ENCODE results near the gene ZNF319.
A peak's percentile ranks its signal among the peaks of the same experiment; 100 is the strongest.
"Not testable (repeated sequence)": the region's sequence is repeated elsewhere in the genome, so short reads cannot be mapped to it uniquely, and the experiment has no call there.

The ZNF319 gene

GRCh38 chr16:58022601-58023371, 22.3 kb upstream of the ZNF319 start:
- DNase-seq (ENCODE audit: low read depth in 1 of 2, low spot score in 1 of 2): no peak

DNA sequence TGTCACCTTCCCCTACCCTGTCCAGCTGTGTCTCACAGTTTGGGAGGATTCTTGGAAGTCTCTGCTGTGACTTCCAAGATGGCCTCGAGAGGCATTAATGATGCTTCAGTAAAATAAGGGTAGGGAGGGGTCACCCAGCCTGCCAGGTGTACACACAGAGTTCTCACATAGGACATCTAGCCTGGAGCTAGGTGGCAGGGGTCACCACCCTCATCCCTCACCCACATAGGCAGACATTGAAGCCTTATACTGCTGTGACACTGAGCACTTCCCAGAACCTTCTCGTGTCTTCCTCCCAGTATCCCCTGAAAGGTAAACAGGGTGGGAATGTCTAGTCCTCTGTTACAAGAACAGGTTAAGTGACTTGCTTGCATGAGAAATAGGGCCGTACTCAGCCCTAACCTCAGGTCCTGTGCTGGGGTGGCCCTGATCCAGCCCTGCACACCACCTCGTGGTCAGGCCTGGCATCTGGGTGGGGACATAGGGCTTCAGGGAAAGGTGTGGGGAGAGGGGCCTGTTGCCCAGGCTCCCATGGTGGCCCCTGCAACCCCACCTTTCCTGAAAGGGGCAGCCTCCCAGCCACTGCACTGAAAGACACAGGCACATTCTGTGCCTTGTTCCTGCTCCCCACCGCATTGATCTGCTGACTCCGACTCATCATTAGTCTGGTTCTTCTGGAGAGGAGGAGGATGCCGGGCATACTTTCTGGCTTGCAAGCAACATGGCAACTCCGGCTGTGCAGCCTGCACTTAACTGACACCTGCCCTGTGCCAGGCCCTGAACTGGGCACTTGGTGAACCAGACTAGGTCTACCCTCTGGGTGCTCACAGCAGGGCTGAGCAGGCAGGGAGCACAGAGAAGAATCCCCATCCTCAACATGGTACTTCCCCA, 21.4 kb upstream of the ZNF319 start:
- no peak for DNase-seq (ENCODE audit: low read depth in 1 of 2, low spot score in 1 of 2)

DNA sequence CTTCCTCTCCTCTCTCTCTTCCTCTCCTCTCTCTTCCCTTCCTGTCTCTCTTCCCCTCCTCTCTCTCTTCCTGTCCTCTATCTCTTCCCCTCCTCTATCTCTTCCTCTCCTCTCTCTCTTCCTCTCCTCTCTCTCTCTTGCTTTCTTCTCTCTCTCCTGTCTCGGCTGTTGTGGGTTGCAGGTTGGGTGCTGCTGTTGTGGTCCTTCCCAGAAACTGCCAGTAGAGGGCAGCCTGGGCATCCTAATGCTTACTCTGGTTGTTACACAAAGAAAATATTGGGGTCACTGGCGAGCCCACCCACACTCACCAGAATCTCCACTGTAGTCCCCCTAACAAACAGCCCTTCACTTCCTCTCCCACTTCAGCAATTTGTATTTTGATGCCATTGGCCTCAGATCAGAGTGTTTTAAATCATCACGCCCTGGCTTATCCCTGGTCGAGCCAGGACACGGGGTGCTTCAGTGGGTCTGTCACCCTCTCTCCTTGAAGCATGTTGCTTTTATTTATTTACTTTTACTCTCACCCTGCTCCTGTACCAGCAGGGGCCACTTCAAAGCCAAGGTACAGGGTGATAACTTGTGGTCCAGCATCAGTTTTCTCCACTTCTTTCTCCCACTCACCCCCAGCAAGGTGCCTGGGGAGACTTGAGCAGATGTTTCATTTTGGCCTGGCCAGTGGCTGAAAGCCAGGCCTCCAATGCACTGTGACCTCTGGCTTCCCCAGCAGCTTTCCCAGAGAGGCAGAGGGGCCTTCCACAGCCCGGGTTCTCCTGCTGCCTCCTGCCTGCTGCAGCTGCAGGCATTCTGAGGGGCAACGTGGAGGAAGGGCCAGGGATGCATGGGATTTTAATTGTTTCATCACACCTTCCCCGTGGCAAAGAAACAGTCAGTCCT, 20.4 kb upstream of the ZNF319 start:
- DNase-seq (ENCODE audit: low read depth in 1 of 2, low spot score in 1 of 2): peak in 1 of 2 donors; percentile 36

DNA sequence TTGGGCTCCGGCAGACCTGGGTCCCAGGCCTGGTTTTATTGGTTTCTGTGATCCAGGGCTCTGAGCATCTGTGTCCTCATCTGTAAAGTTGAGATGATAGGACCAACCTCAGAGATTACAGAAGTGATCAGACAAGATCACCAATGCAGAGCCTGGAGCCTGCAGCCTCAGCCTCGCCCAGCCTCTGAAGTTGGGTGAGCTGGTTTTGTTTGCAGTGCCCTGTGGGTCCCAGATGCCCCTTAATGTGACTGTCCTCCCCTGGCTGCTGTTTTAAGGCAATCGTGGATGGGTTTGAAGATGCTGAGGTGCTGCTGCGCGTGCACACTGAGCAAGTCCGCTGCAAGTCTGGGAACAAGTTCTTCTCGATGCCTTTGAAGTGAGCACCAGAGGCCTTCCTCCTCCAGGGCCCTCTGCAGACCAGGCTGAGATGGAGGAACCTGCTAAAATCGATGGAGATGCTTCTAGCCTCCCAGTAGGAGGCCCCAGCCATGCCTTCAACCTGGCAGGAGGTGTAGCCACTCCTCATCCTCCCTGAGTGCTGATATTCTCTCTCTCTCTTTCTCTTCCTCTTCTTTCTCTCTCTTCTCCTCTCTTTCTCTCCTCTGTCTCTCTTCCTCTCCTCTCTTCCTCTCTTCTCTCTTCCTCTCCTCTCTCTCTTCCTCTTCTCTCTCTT, 19.5 kb upstream of the ZNF319 start:
- no peak for DNase-seq (ENCODE audit: low read depth in 1 of 2, low spot score in 1 of 2)

DNA sequence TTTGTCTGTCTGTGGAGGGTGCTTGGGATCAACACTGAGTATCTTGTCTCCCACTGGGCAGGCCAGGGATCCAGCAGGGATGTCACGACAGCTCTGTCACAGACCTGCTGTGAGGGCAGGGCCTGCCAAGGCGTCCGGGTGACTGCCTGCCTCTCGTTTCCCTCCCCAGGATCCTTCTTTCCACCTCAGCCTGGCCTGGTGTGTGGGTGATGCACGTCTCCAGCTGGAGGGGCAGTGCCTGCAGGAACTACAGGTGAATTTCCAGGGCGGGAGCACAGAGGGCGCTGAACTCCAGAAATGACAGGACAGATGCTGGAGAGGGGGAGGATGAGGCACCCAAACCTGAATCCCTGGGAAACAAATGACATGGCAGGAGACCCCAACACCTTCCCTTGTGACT, 18.3 kb upstream of the ZNF319 start:
- no peak for DNase-seq (ENCODE audit: low read depth in 1 of 2, low spot score in 1 of 2)

DNA sequence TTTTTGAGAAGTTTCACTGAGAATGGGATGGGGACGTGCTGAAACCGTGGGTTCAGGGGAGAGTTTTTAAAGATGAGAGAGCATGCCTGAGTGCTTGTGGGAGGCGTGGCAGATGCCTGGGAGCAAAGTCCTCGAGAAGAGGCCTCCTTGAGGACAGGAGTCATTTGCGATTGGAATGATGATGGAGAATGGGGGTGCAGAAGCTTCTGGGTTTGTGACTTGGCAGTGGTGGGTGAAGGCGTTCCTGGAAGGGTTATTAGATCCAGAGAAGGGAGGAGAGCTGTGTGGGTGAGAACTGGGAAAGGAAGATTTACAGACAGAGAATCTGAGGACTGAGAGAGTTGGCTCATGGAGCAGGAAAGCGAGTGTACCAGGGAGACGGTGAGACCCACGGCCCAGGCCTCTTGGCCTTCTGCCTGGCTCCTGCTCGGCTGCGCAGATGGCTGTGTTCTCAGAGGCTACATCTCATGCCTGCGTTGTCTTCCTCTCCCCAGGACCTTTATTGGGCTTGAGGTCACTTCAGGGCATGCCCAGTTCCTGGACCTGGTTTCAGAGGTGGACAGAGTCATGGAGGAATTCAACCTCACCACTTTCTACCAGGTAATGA, 16.5 kb upstream of the ZNF319 start:
- DNase-seq (ENCODE audit: low read depth in 1 of 2, low spot score in 1 of 2): no peak

- DNase-seq (ENCODE audit: low read depth in 1 of 2, low spot score in 1 of 2): no peak
Measured at GRCh38 chr16:58013201-58013956, 12.9 kb upstream of the ZNF319 start.

DNA sequence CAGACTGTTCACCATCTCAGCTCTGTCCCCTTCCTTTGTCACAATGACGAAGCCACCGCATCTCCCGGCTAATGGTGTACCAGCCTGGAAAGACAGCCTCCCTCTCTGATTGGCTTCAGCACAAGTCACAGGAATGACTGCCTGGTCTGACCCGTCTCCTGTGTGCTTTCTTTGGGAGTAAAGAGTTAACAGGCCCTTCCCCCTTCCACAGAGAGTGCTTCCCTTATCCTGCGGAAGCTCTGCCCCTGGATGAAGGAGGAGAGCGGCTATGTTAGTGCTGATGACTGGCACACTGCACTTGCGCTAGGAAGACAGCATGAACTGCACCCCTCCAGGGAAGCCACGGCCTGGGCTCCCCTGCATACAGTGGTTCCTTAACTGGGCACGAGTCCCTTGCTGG, 12.0 kb upstream of the ZNF319 start:
- no peak for DNase-seq (ENCODE audit: low read depth in 1 of 2, low spot score in 1 of 2)

DNA sequence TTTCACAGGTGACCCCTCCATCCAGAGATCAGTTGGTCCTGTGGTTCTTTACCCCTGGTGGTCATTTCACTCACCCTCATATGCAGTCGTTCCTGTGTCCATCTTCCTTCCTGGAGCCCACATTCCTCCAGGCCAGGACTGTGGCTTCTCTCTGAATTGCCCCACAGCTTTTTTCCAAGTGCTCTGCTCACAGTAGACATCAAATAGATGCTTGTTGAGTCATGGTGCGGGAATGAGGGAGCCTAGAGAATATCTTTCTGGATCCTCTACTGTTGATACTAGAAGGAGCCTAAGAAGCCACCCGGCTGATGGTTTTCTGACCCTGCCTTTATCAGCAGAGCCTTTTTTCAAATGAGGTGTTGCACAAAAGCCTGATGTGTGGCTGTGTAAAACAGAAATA, 11.2 kb upstream of the ZNF319 start:
- no peak for DNase-seq (ENCODE audit: low read depth in 1 of 2, low spot score in 1 of 2)

DNA sequence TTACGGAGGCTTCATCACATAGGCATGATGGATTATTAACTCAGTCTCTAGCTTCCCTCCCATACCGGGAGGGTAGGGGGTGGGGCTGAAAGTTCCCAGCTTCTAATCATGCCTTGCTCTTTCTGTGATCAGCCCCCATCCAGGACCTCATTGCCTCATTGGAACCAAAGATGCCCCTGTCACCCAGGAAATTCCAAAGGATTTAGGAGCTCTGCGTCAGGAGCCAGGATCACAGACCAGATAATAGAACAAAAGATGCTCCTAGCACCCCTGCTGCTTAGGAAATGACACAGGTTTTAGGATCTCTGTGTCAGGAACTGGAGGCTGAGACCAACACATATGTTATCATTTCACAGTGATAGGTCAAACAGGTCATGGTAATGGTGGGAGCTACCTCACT, 10.4 kb upstream of the ZNF319 start:
- no peak for DNase-seq (ENCODE audit: low read depth in 1 of 2, low spot score in 1 of 2)

DNA sequence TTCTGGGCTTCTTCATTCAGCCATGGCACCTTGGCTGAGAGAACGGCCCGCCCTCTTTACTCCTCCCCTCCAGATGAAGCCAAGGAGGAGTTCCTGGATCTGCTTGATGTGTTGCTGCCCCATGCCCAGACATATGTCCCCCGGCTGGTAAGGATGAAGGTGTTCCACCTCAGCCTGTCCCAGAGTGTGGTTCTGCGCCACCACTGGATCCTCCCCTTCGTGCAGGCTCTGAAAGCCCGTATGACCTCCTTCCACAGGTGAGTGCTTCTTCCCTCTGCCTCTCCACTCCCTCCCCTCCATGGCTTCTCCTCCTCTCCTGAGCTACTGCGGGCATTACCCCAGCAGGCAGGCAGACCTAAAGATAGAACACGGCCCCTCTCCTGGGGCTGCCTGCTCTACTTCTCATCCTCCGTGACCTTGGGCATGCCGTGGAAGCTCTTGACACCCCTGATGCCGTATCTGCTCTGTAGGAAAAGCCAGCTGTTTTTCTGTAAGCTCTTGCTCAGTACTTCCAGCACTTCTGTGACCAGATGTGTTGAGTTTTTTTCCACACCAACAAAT, 9.5 kb upstream of the ZNF319 start:
- no peak for DNase-seq (ENCODE audit: low read depth in 1 of 2, low spot score in 1 of 2)

DNA sequence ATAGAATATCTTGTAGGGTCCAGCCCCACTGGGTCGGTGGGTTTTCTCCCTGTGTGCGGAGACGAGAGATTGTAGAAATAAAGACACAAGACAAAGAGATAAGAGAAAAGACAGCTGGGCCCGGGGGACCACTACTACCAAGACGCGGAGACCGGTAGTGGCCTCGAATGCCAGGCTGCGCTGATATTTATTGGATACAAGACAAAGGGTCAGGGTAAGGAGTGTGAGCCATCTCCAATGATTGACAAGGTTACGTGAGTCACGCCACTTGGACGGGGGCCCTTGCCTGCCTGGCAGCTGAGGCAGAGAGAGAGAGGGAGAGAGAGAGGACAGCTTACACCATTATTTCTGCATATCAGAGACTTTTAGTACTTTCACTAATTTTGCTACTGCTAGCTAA, 4.3 kb upstream of the ZNF319 start:
- not testable (repeated sequence) for DNase-seq (ENCODE audit: low read depth in 1 of 2, low spot score in 1 of 2)

GRCh38 chr16:58002936-58003335, 2.5 kb upstream of the ZNF319 start:
- no peak for DNase-seq (ENCODE audit: low read depth in 1 of 2, low spot score in 1 of 2)

- DNase-seq (ENCODE audit: low read depth in 1 of 2, low spot score in 1 of 2): no peak
Measured at GRCh38 chr16:58002416-58002800, 1.9 kb upstream of the ZNF319 start.

DNA sequence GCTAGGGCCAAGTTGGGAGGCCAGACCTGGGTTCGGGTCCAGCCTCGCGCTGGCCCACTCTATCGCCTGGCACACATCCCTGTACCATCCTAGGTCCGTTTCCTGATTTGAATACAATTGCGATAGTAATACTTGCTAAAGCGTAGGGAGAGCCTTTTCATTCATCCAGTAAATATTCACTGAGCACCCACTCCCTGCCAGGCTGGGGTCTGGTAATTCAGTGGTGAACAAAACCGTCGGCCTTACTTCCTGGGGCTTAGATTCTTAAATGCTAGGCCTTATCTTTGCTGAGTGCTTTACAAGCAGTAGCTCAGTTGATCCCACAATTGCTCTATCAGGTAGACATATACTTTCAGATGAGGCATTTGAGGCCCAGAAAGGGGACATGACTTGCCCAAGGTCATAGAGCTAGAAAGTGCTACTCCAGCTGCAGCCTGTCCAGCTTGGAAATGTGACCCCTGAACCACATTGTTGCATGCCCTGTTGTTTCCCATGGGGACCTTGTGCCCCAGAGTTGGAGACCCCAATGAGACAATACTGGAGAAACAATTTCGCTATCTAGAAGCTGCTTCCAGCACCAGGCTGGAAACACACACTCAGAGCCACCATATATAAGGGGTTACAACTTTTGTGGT, 1.4 kb upstream of the ZNF319 start:
- DNase-seq (ENCODE audit: low read depth in 1 of 2, low spot score in 1 of 2): no peak

DNA sequence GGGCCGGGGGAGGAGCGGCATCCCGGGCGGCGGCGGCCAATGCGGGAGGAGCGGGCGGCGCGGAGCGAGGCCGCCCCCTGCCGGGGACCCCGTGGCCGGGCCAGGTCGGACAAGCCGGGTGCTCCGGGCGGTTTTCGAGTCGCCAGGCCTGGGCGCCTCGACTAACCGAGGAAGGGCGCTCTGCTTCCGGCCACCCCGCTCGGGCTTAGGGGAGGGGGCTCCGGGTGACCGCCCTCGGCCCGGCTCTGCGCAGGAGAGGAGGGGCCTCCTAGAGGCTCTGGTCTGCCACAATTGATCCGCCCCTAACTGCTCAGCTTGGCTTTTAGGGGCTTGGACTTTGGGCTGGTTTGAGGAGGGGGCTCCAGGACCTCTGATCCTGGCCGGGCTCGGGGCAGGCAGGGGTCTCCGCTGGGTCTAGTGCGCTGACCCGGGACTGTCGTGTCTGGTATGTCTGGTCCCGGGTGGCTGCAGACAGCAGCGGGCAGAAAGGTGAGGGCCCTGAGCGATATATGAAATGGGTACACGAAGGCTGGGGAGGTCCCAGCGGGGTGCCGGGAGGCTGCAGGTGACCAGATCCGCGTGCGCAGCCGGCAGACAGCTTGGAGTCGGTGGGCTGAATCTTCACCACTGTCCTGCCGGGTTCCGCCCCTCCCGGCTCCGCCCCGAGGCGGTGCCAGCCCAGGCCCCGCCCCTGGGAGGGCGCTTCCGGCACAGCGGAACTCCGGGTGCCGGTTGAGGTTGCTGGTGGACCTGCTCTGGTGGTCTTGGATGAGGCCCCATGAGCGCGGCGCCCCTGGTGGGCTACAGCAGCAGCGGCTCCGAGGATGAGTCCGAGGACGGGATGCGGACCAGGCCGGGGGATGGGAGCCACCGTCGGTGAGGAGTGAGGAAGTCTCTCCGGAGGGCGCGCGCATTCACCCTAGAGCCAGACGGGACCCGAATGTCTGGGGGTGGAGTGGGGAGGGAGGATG, 519 bp upstream of the ZNF319 start, which contains the start of gene USB1:
TSS of gene USB1 (plus strand) at position 702 of the 971 bp plus-strand sequence. CDS start at position 779, 77 bp downstream.
- DNase-seq (ENCODE audit: low read depth in 1 of 2, low spot score in 1 of 2): peak; percentile 65 to 76

DNA sequence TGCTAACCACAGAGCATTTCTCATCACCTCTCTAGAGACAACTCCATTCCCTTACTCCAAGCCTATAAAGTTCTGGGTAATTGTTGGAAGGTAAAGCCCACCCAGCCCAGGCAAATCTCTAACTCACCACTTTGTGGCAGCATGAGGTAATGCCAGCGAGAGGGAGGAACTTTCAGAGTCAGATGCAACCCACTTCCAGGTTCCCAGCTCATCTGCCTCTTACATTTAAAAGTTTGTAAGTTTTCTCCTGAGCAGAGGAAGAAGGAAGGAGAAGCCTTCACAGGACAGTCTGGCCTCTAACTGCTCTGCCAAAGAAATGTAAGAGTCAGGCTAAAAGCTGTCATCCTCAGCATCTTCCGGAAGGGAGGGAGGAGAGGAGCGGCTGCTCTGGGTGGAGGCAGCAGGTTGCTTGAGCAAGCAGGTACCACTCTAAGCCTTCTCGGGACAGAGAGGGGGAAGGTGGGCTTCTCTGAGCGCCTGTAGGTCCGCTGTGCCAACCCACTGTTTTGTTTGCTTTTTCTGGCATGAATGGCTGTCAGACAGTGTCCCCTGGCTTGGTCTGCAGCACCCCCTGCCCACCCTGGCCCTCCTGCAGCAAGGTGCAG, 1.0 kb downstream of the ZNF319 start:
- no peak for DNase-seq (ENCODE audit: low read depth in 1 of 2, low spot score in 1 of 2)
